HepG2 (cell line): ENCODE data around the gene LRTM2. TPM values are rescaled to one million over a fixed set of nuclear protein-coding genes. Genes with fewer than 3 reads are reported as not detected.

Source experiments
- BCL6 ChIP-seq: IDR thresholded peaks from 2 replicates; pipeline ENCODE4 v1.6.1; 2016; ENCODE audit warnings: missing genetic modification reagents, missing compliant biosample characterization
- CENPX ChIP-seq: sonication (generic); formaldehyde crosslinking; IDR thresholded peaks from 2 replicates; pipeline ENCODE4 v1.9.0; 2021; ENCODE audit warnings: mild to moderate bottlenecking, missing genetic modification reagents, moderate library complexity
- CHCHD3 ChIP-seq: sonication (generic); formaldehyde crosslinking; IDR thresholded peaks from 2 replicates; pipeline ENCODE4 v1.8.0; 2022; ENCODE audit warnings: mild to moderate bottlenecking, missing genetic modification reagents, moderate library complexity
- FOXK2 ChIP-seq: fragments of 450-650 bp; IDR thresholded peaks from 2 replicates; pipeline ENCODE4 v1.6.1; 2016
- KLF16 ChIP-seq, 2 experiments: sonication (generic) in 1 of 2; formaldehyde crosslinking in 1 of 2; IDR thresholded peaks; 2 replicates each; pipeline versions ENCODE4 v1.6.1 to v1.8.0; 2016 to 2023; ENCODE audit warnings: missing genetic modification reagents in 2 of 2, missing compliant biosample characterization in 1 of 2
- MEF2D ChIP-seq: sonication (generic); formaldehyde crosslinking; IDR thresholded peaks from 2 replicates; pipeline ENCODE4 v1.5.1; 2020; ENCODE audit warnings: mild to moderate bottlenecking, missing genetic modification reagents
- MYNN ChIP-seq: sonication (generic); formaldehyde crosslinking; IDR thresholded peaks from 2 replicates; pipeline ENCODE4 v1.4.0; 2020; ENCODE audit warnings: mild to moderate bottlenecking, low read depth, missing genetic modification reagents
- NFRKB ChIP-seq: fragments of 450-650 bp; IDR thresholded peaks from 2 replicates; pipeline ENCODE4 v1.6.1; 2017
- PAF1 ChIP-seq: IDR thresholded peaks from 2 replicates; pipeline ENCODE4 v1.6.1; 2016; ENCODE audit warnings: missing genetic modification reagents, missing compliant biosample characterization
- PLRG1 ChIP-seq: fragments of 450-650 bp; conservative IDR thresholded peaks from 2 replicates; pipeline ENCODE4 v1.6.1; 2016
- POLR2AphosphoS2 ChIP-seq: IDR thresholded peaks from 2 replicates; pipeline ENCODE4 v1.6.1; 2011; ENCODE audit warnings: low read depth, low read length, improper control_type of control experiment
- RARG ChIP-seq: sonication (generic); formaldehyde crosslinking; IDR thresholded peaks from 2 replicates; pipeline ENCODE4 v1.4.0; 2020; ENCODE audit warnings: low read depth, mild to moderate bottlenecking, missing genetic modification reagents
- SSRP1 ChIP-seq: IDR thresholded peaks from 2 replicates; pipeline ENCODE4 v1.6.1; 2016; ENCODE audit warnings: control low read depth
- TBX3 ChIP-seq: fragments of 450-650 bp; IDR thresholded peaks from 2 replicates; pipeline ENCODE4 v1.6.1; 2017; ENCODE audit warnings: antibody characterized with exemption, mild to moderate bottlenecking, inconsistent platforms, borderline replicate concordance
- ZBTB2 ChIP-seq: sonication (generic); formaldehyde crosslinking; IDR thresholded peaks from 2 replicates; pipeline ENCODE4 v1.8.0; 2022; ENCODE audit warnings: low read depth, missing genetic modification reagents
- ZC3H13 ChIP-seq: sonication (generic); formaldehyde crosslinking; IDR thresholded peaks from 2 replicates; pipeline ENCODE4 v1.8.1; 2023; ENCODE audit warnings: mild to moderate bottlenecking, missing genetic modification reagents, moderate library complexity
- ZFYVE20 ChIP-seq: sonication (generic); formaldehyde crosslinking; IDR thresholded peaks from 2 replicates; pipeline ENCODE4 v1.8.0; 2023; ENCODE audit warnings: low read depth, mild to moderate bottlenecking, moderate library complexity, missing genetic modification reagents, borderline replicate concordance
- ZKSCAN1 ChIP-seq: fragments of 150-350 bp; IDR thresholded peaks from 2 replicates; pipeline ENCODE4 v1.6.1; 2014; ENCODE audit warnings: low read length
- ZNF33B ChIP-seq: sonication (generic); formaldehyde crosslinking; IDR thresholded peaks from 2 replicates; pipeline ENCODE4 v1.5.1; 2020; ENCODE audit warnings: mild to moderate bottlenecking, missing genetic modification reagents
- ZNF598 ChIP-seq: sonication (generic); formaldehyde crosslinking; IDR thresholded peaks from 2 replicates; pipeline ENCODE4 v1.5.1; 2020; ENCODE audit warnings: mild to moderate bottlenecking, missing genetic modification reagents, borderline replicate concordance
- ZNF629 ChIP-seq: sonication (generic); formaldehyde crosslinking; conservative IDR thresholded peaks from 2 replicates; pipeline ENCODE4 v1.5.0; 2020; ENCODE audit warnings: missing genetic modification reagents
- ZNF7 ChIP-seq: IDR thresholded peaks from 2 replicates; pipeline ENCODE4 v1.6.1; 2016; ENCODE audit warnings: missing biosample characterization, missing genetic modification reagents
- ZNF772 ChIP-seq: sonication (generic); formaldehyde crosslinking; IDR thresholded peaks from 2 replicates; pipeline ENCODE4 v1.5.0; 2020; ENCODE audit warnings: mild to moderate bottlenecking, missing genetic modification reagents
- ZNF788 ChIP-seq: sonication (generic); formaldehyde crosslinking; IDR thresholded peaks from 2 replicates; pipeline ENCODE4 v1.5.0; 2020; ENCODE audit warnings: mild to moderate bottlenecking, missing genetic modification reagents, borderline replicate concordance
- polyA plus RNA-seq, 8 experiments: library from polyadenylated mRNA; depleted of rRNA in 3 of 8; stranded (reverse) in 7 of 8; unstranded in 1 of 8; fragments of >200 nt; fragmentation: Illumina TruSeq in 4 of 8; extraction: Trizol in 4 of 8; gene quantifications; 2 replicates each; pipeline versions ENCODE4 v1.2.1 to v1.2.3, GENCODE V29; 2011 to 2016; ENCODE audit warnings: low read depth in 4 of 8, missing spikeins in 1 of 8, mixed read lengths in 1 of 8; ENCODE audit not compliant: insufficient read depth in 1 of 8
- total RNA-seq, 5 experiments: library from RNA; depleted of rRNA; stranded (reverse); fragments of >200 nt; fragmentation: Illumina TruSeq; extraction: Trizol; gene quantifications; 2 replicates each; pipeline ENCODE4 v1.2.3, GENCODE V29; 2016; ENCODE audit warnings: low read depth in 1 of 5
- TF ChIP-seq, protein P1 (sequence below): sonication (generic); formaldehyde crosslinking; IDR thresholded peaks from 2 replicates; pipeline ENCODE4 v1.4.0; 2020; ENCODE audit warnings: missing genetic modification reagents, borderline replicate concordance
- TF ChIP-seq, protein P2 (sequence below): sonication (generic); formaldehyde crosslinking; IDR thresholded peaks from 2 replicates; pipeline ENCODE4 v1.4.0; 2020; ENCODE audit warnings: missing genetic modification reagents, low read depth, mild to moderate bottlenecking, borderline replicate concordance
- TF ChIP-seq, protein P3 (sequence below): sonication (generic); formaldehyde crosslinking; IDR thresholded peaks from 2 replicates; pipeline ENCODE4 v1.8.0; 2022; ENCODE audit warnings: mild to moderate bottlenecking, missing genetic modification reagents, moderate library complexity

LRTM2 gene
- total and polyA plus RNA-seq, 2 of the 13 experiments (the other 11 are each of a cell fraction or from before 2014, with no cell fraction given) = 0.09 TPM; not detected in 1

DNA sequence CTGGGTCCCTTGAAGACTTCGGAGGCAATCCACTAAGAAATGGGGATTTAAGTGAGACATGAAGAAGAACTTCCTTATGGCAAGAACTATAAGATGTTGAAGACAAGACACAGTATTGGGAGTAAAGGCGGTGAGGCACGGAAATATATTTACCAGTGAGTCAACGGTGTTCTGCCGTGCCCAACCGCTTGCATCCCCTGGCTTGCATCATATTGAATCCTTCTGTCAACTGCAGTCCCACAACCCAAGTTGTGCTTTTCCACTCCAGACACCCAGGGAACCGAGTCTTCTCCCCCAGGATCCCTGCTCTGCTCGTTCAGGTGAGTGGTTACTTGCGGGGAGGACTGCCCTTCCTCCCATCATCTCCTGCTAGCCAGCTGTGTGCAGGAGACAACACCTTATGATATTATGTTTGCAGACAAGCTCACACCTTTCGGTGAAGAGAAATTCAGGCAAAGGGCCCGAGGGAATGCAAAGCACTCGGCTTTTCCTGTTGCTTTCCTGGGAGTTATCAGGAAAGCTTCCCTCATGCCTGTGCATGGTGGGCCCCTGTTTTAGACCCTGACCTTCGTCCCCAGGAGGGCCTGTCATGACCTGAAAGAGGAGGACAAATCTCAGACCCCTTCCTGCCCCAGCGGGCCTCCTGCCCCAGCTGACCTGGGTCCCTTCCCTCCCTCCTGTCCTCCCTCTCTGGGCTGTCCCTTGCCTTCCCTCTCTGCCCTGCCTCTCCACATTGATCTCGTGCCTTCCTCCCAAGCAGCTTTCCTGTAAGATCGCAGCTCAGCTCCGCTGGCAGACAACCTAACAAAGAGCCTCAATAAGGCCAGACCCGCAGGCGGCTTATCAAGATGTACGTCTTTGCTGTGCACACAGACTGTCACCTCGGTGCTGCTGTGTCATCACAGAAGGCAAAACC is 4.3 kb upstream of the LRTM2 start (continued):
- TF ChIP-seq, protein P1, sequence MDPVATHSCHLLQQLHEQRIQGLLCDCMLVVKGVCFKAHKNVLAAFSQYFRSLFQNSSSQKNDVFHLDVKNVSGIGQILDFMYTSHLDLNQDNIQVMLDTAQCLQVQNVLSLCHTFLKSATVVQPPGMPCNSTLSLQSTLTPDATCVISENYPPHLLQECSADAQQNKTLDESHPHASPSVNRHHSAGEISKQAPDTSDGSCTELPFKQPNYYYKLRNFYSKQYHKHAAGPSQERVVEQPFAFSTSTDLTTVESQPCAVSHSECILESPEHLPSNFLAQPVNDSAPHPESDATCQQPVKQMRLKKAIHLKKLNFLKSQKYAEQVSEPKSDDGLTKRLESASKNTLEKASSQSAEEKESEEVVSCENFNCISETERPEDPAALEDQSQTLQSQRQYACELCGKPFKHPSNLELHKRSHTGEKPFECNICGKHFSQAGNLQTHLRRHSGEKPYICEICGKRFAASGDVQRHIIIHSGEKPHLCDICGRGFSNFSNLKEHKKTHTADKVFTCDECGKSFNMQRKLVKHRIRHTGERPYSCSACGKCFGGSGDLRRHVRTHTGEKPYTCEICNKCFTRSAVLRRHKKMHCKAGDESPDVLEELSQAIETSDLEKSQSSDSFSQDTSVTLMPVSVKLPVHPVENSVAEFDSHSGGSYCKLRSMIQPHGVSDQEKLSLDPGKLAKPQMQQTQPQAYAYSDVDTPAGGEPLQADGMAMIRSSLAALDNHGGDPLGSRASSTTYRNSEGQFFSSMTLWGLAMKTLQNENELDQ (CRISPR knock-in tag) = no peak
- TF ChIP-seq FOXK2 (no peak), CHCHD3 (CRISPR knock-in tag) (no peak), POLR2AphosphoS2 (no peak), ZNF33B (CRISPR knock-in tag) (no peak), MYNN (no peak), ZNF772 (no peak), MEF2D (no peak), BCL6 (CRISPR knock-in tag) (peak; percentile 16; the same call in 1 of the 2 replicates), ZFYVE20 (no peak), ZNF598 (CRISPR knock-in tag) (peak; percentile 57; the same call in 1 of the 2 replicates), ZNF7 (CRISPR knock-in tag) (no peak), NFRKB (no peak), ZC3H13 (CRISPR knock-in tag) (no peak), CENPX (CRISPR knock-in tag) (no peak), ZBTB2 (CRISPR knock-in tag) (no peak), PAF1 (CRISPR knock-in tag) (no peak), TBX3 (no peak), RARG (CRISPR knock-in tag) (no peak), PLRG1 (no peak), ZNF629 (CRISPR knock-in tag) (no peak), SSRP1 (CRISPR knock-in tag) (no peak), ZKSCAN1 (no peak), ZNF788 (CRISPR knock-in tag) (no peak), KLF16 (CRISPR knock-in tag; IDR thresholded peaks at IDR 0.05) (no peak)
- TF ChIP-seq, protein P2, sequence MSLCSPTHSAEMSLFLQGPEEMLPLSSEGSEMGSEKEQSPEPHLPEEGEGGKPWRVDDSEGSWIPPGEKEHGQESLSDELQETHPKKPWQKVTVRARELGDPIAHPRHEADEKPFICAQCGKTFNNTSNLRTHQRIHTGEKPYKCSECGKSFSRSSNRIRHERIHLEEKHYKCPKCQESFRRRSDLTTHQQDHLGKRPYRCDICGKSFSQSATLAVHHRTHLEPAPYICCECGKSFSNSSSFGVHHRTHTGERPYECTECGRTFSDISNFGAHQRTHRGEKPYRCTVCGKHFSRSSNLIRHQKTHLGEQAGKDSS = no peak
- TF ChIP-seq, protein P3, sequence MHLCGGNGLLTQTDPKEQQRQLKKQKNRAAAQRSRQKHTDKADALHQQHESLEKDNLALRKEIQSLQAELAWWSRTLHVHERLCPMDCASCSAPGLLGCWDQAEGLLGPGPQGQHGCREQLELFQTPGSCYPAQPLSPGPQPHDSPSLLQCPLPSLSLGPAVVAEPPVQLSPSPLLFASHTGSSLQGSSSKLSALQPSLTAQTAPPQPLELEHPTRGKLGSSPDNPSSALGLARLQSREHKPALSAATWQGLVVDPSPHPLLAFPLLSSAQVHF (CRISPR knock-in tag) = no peak
